Caco-2 (cell line): ENCODE measurements around the gene CHST13. TPM values are rescaled to one million over a fixed set of nuclear protein-coding genes. Genes with fewer than 3 reads are reported as not detected.

ENCODE experiments used
- BruUV-seq: library from RNA; stranded (reverse); fragments of 400-500 nt; replicated peaks from 2 replicates; lab custom pipeline; 2021; lab: Mats Ljungman, UMichigan
- CTCF ChIA-PET: fragments of 300-600 bp; sonication (Branson Sonifier 250); formaldehyde crosslinking; loops from one replicate; lab custom pipeline; 2022; ENCODE audit warnings: antibody characterized with exemption; lab: Charles Lee
- POLR2A ChIA-PET: fragments of 300-600 bp; sonication (Branson Sonifier 250); formaldehyde crosslinking; loops from one replicate; lab custom pipeline; 2022; ENCODE audit warnings: antibody characterized with exemption; lab: Charles Lee
- DNase-seq, 2 experiments: peaks; one replicate each; pipeline versions ENCODE4 v3.0.0 to v3.0.0-alpha.2; 2020 to 2022
- H3K27me3 ChIP-seq: replicated peaks from 2 replicates; pipeline ENCODE4 v1.6.0; 2011; ENCODE audit warnings: low read length; ENCODE audit not compliant: control insufficient read depth, insufficient read depth
- H3K36me3 ChIP-seq: 2 replicates; pipeline ENCODE4 v1.5.1; 2011; ENCODE audit warnings: low read length; ENCODE audit not compliant: control insufficient read depth, insufficient read depth
- H3K4me1 ChIP-seq: fragments of 250-450 bp; sonication (Bioruptor Pico); 2 replicates; pipeline ENCODE4 v1.5.1; 2020; ENCODE audit warnings: mild to moderate bottlenecking
- H3K4me3 ChIP-seq: 2 replicates; pipeline ENCODE4 v1.5.1; 2011; ENCODE audit warnings: low read depth, mild to moderate bottlenecking, control low read depth, low read length
- H3K9me3 ChIP-seq: fragments of 250-450 bp; sonication (Bioruptor Pico); 2 replicates; pipeline ENCODE4 v1.5.1; 2020; ENCODE audit warnings: mild to moderate bottlenecking, moderate library complexity
- H3K27ac Mint-ChIP-seq: one replicate; pipeline ENCODE4 v1.8.0; 2022; ENCODE audit warnings: mixed read lengths; ENCODE audit not compliant: unreplicated experiment
- H3K27me3 Mint-ChIP-seq: one replicate; pipeline ENCODE4 v1.8.0; 2022; ENCODE audit warnings: mixed read lengths; ENCODE audit not compliant: insufficient read depth, unreplicated experiment
- H3K36me3 Mint-ChIP-seq: one replicate; pipeline ENCODE4 v1.8.0; 2022; ENCODE audit warnings: mild to moderate bottlenecking, mixed read lengths; ENCODE audit not compliant: insufficient read depth, unreplicated experiment
- H3K4me1 Mint-ChIP-seq: one replicate; pipeline ENCODE4 v1.8.0; 2022; ENCODE audit warnings: low read depth, mixed read lengths; ENCODE audit not compliant: unreplicated experiment
- H3K4me3 Mint-ChIP-seq: one replicate; pipeline ENCODE4 v1.8.0; 2022; ENCODE audit warnings: mild to moderate bottlenecking, moderate library complexity, mixed read lengths; ENCODE audit not compliant: unreplicated experiment
- H3K9me3 Mint-ChIP-seq: one replicate; pipeline ENCODE4 v1.8.0; 2022; ENCODE audit warnings: mixed read lengths; ENCODE audit not compliant: unreplicated experiment
- intact Hi-C: fragments of 100-400 bp; cut with micrococcal nuclease; formaldehyde crosslinking; loops from one replicate; pipeline ENCODE4 v1.10.0; 2022; ENCODE audit not compliant: unreplicated experiment
- total RNA-seq: library from RNA; stranded (reverse); gene quantifications from 2 replicates; pipeline ENCODE4 v1.2.3, GENCODE V29; 2022
- TF ChIP-seq, protein P1 (sequence below), 2 experiments: fragments of 200-600 bp in 1 of 2; IDR thresholded peaks; 1 replicate in 1 of 2; 2 replicates in 1 of 2; pipeline versions ENCODE4 v1.5.1 to v1.8.0; 2011 to 2022; ENCODE audit warnings: antibody characterized with exemption in 1 of 2, control low read depth in 1 of 2, inconsistent platforms in 1 of 2, low read depth in 1 of 2, low read length in 1 of 2, mild to moderate bottlenecking in 1 of 2, moderate library complexity in 1 of 2; ENCODE audit not compliant: insufficient read depth in 1 of 2, severe bottlenecking in 1 of 2, unreplicated experiment in 1 of 2

CHST13 gene
- total RNA-seq, 1 experiment from 2014 or later: 25.3 TPM

DNA sequence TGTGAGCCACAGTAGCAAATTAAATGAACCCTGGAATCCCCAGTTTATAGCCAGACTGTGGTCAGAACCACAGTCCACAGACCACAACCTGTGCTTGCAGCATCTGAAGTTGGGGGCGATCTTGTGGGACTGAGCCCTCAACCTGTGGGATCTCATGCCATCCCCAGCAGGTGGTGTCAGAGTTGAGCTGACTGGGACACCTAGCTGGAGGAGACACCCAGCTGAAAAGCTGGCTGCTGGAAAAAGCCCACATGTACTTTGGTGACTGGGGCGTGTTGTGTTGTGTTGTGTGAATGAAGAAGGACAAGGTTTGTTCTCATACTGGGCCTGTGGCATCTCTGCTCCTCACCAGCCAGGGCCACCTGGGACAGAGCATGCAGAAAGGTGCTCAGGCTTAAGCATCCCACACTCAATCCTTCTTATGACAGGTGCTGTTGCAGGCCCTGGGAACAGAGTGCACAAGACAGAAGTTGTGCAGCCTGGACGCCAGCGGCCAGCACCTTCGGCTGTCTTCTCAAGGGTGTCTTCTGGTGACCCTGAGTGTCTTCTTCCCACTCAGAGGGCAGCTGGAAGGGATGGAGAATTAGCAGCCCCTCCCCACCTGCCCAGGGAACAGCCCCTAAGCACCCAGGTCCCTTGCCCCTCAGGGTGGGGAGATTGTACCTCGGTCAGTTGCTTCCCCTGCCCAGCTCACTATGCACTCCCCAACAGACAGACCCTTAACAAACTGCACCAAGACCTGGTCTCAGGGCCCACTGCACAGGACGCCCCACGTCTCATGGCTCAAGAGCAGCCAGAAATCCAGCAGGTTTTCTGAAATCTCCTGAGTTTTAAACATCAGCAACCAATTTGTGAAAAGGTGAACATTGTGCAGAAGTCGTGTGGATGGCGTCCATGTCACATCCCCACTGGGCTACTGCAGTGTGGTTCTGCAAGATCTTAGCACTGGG lies 4.2 kb upstream of the CHST13 start:
- H3K4me1 Mint-ChIP-seq: peaks cover 9% of the 10 kb centered on the region
- Histone ChIP-seq H3K27me3 (no peaks in the 10 kb centered on the region), H3K4me3 (no peak overlapping the region), H3K9me3 (no peaks in the 10 kb centered on the region), H3K4me1 (peaks cover 45% of the 10 kb centered on the region), H3K36me3 (no peaks in the 10 kb centered on the region)
- intact Hi-C loops: loop anchor here (10.0 kb wide), 1 partner anchor 135 kb away; the partner anchor contains the start of gene TXNRD3
- no peaks in the 10 kb centered on the region for H3K9me3 Mint-ChIP-seq
- ChIA-PET CTCF (interaction anchor here (0.7 to 2.2 kb wide), 6 partner anchors 9 to 963 kb away, joined by 3 to 13 read pairs (median 3); no protein-coding TSS in a partner anchor), POLR2A (interaction anchor here (1.3 kb wide), 1 partner anchor 9 kb away, joined by 4 read pairs; no protein-coding TSS in a partner anchor)
- DNase-seq: peak in 1 of 2 experiments; percentile 30
- peak overlapping the region; percentile 45 for H3K27ac Mint-ChIP-seq
- no peaks in the 10 kb centered on the region for H3K36me3 Mint-ChIP-seq
- H3K4me3 Mint-ChIP-seq: no peak overlapping the region
- TF ChIP-seq, protein P1, sequence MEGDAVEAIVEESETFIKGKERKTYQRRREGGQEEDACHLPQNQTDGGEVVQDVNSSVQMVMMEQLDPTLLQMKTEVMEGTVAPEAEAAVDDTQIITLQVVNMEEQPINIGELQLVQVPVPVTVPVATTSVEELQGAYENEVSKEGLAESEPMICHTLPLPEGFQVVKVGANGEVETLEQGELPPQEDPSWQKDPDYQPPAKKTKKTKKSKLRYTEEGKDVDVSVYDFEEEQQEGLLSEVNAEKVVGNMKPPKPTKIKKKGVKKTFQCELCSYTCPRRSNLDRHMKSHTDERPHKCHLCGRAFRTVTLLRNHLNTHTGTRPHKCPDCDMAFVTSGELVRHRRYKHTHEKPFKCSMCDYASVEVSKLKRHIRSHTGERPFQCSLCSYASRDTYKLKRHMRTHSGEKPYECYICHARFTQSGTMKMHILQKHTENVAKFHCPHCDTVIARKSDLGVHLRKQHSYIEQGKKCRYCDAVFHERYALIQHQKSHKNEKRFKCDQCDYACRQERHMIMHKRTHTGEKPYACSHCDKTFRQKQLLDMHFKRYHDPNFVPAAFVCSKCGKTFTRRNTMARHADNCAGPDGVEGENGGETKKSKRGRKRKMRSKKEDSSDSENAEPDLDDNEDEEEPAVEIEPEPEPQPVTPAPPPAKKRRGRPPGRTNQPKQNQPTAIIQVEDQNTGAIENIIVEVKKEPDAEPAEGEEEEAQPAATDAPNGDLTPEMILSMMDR (IDR thresholded peaks at IDR 0.05; ENCODE audit: insufficient read depth in 1 of 2, low read depth in 1 of 2, low read length in 1 of 2, severe bottlenecking in 1 of 2, unreplicated experiment in 1 of 2): peak in 1 of 2 experiments; percentile 21
- BruUV-seq: no TSS peak
- no peaks in the 10 kb centered on the region for H3K27me3 Mint-ChIP-seq

DNA sequence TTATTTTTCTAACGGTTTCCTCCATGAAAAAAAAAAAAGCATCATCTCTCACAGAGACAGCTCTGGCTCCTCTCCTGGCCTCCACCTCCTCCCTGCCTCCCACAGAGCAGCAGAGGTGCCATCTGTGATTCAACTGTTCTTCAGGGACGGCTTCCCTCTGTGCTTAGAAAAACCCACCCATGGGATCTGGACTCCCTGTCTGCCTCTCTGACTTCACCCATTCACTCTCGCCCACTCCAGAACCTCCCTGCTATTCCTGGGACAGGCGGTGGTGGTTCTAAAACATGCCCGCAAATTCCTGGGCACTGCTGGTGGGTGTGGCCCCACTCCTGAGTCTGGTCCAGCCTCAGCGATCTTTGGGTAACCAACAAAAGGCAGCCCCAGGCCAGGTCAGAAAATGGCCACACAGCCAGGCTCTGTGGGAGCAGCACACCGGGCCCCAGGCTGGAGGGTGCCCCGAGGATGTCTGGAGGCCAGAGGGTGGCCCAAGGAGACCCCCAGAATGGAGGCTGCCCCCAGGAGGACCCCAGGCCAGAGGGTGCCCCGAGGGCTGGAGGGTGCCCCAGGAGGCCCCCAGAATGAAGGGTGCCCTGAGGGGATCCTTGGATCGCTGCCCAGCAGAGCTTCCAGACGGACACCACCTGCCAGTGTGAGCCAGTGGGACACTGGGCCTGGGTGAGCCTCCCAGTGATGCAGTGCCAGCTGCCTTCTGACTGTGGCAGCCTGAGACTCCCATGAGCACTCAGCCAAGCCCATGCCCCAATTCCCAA lies 2.6 kb upstream of the CHST13 start:
- Histone ChIP-seq H3K36me3 (peaks cover 1% of the 10 kb centered on the region; the same call in 1 of the 2 replicates), H3K4me3 (no peak overlapping the region), H3K27me3 (no peaks in the 10 kb centered on the region), H3K4me1 (peaks cover 53% of the 10 kb centered on the region), H3K9me3 (no peaks in the 10 kb centered on the region)
- no peak overlapping the region for H3K4me3 Mint-ChIP-seq
- CTCF ChIA-PET: interaction anchor here (0.7 kb wide), 1 partner anchor 423 kb away, joined by 3 read pairs; no protein-coding TSS in a partner anchor
- DNase-seq: no peak
- POLR2A ChIA-PET: no interaction called here
- BruUV-seq: no TSS peak
- H3K36me3 Mint-ChIP-seq: no peaks in the 10 kb centered on the region
- TF ChIP-seq, protein P1 (IDR thresholded peaks at IDR 0.05; ENCODE audit: insufficient read depth in 1 of 2, low read depth in 1 of 2, low read length in 1 of 2, severe bottlenecking in 1 of 2, unreplicated experiment in 1 of 2): no peak
- intact Hi-C loops: loop anchor here (10.0 kb wide), 1 partner anchor 133 kb away; the partner anchor contains the start of gene TXNRD3
- H3K9me3 Mint-ChIP-seq: no peaks in the 10 kb centered on the region
- no peak overlapping the region for H3K27ac Mint-ChIP-seq
- no peaks in the 10 kb centered on the region for H3K27me3 Mint-ChIP-seq
- peaks cover 9% of the 10 kb centered on the region for H3K4me1 Mint-ChIP-seq
